Muscle layer of duodenum (tissue), 2 donors: ENCODE results near the gene KTN1.

Experiments
- H3K27ac ChIP-seq: one replicate; pipeline ENCODE4 v1.7.0; 2013; ENCODE audit warnings: mild to moderate bottlenecking, low read length
- H3K27me3 ChIP-seq: one replicate; pipeline ENCODE4 v1.7.0; 2013; ENCODE audit warnings: low read depth, mild to moderate bottlenecking, control low read depth, low read length
- H3K36me3 ChIP-seq, 2 donors: one replicate each; pipeline ENCODE4 v1.7.0; 2013; ENCODE audit warnings: low read length in 2 of 2, control low read depth in 1 of 2, mild to moderate bottlenecking in 1 of 2; ENCODE audit not compliant: insufficient read depth in 2 of 2, control insufficient read depth in 1 of 2
- H3K4me1 ChIP-seq, 2 donors: one replicate each; pipeline ENCODE4 v1.7.0; 2013; ENCODE audit warnings: low read length in 2 of 2, mild to moderate bottlenecking in 2 of 2, control low read depth in 1 of 2, moderate library complexity in 1 of 2; ENCODE audit not compliant: insufficient read depth in 2 of 2, control insufficient read depth in 1 of 2
- H3K4me3 ChIP-seq, 2 donors: one replicate each; pipeline ENCODE4 v1.7.0; 2013; ENCODE audit warnings: low read length in 2 of 2, low read depth in 1 of 2, mild to moderate bottlenecking in 1 of 2
- H3K9me3 ChIP-seq, 2 donors: one replicate each; pipeline ENCODE4 v1.7.0; 2013; ENCODE audit warnings: low read length in 2 of 2, control low read depth in 1 of 2, mild to moderate bottlenecking in 1 of 2; ENCODE audit not compliant: control insufficient read depth in 1 of 2
- donor health status: healthy.

KTN1 gene

GRCh38 chr14:55593698-55594097, 13.7 kb downstream of the KTN1 start:
- Histone ChIP-seq H3K4me1 (peaks cover 0 to 12% of the 10 kb centered on the region in 2 donors), H3K27me3 (no peaks in the 10 kb centered on the region), H3K36me3 (no peaks in the 10 kb centered on the region), H3K27ac (no peak overlapping the region), H3K4me3 (no peak overlapping the region), H3K9me3 (no peaks in the 10 kb centered on the region)

GRCh38 chr14:55599250-55599879, 19.4 kb downstream of the KTN1 start:
- H3K27ac ChIP-seq = no peak overlapping the region
- H3K36me3 ChIP-seq = no peaks in the 10 kb centered on the region
- H3K4me1 ChIP-seq = peaks cover 0 to 23% of the 10 kb centered on the region in 2 donors
- no peaks in the 10 kb centered on the region for H3K27me3 ChIP-seq
- no peak overlapping the region for H3K4me3 ChIP-seq
- H3K9me3 ChIP-seq = no peaks in the 10 kb centered on the region

GRCh38 chr14:55600784-55601561, 21.0 kb downstream of the KTN1 start:
- H3K9me3 ChIP-seq = no peaks in the 10 kb centered on the region
- H3K27ac ChIP-seq = no peak overlapping the region
- H3K4me1 ChIP-seq = peaks cover 0 to 36% of the 10 kb centered on the region in 2 donors
- H3K27me3 ChIP-seq = no peaks in the 10 kb centered on the region
- H3K36me3 ChIP-seq = no peaks in the 10 kb centered on the region
- no peak overlapping the region for H3K4me3 ChIP-seq

- Histone ChIP-seq H3K27ac (no peak overlapping the region), H3K36me3 (no peaks in the 10 kb centered on the region), H3K4me3 (no peak overlapping the region), H3K4me1 (peaks cover 0 to 36% of the 10 kb centered on the region in 2 donors), H3K27me3 (no peaks in the 10 kb centered on the region), H3K9me3 (no peaks in the 10 kb centered on the region)
These were observed 23.5 kb downstream of the KTN1 start for GRCh38 chr14:55603401-55603953.

GRCh38 chr14:55604488-55604887, 24.5 kb downstream of the KTN1 start:
- no peaks in the 10 kb centered on the region for H3K9me3 ChIP-seq
- H3K4me1 ChIP-seq = peaks cover 0 to 39% of the 10 kb centered on the region in 2 donors

GRCh38 chr14:55604900-55605418, 25.0 kb downstream of the KTN1 start:
- no peaks in the 10 kb centered on the region for H3K9me3 ChIP-seq
- no peaks in the 10 kb centered on the region for H3K27me3 ChIP-seq
- no peak overlapping the region for H3K4me3 ChIP-seq
- H3K27ac ChIP-seq = no peak overlapping the region
- H3K36me3 ChIP-seq = no peaks in the 10 kb centered on the region
- H3K4me1 ChIP-seq = peaks cover 0 to 41% of the 10 kb centered on the region in 2 donors

More at GRCh38 chr14:55604488-55604887, 24.5 kb downstream of the KTN1 start:
- H3K27ac ChIP-seq = no peak overlapping the region
- H3K4me3 ChIP-seq = no peak overlapping the region
- H3K27me3 ChIP-seq = no peaks in the 10 kb centered on the region
- no peaks in the 10 kb centered on the region for H3K36me3 ChIP-seq

GRCh38 chr14:55605793-55606192, 25.8 kb downstream of the KTN1 start:
- Histone ChIP-seq H3K27me3 (no peaks in the 10 kb centered on the region), H3K36me3 (no peaks in the 10 kb centered on the region), H3K9me3 (no peaks in the 10 kb centered on the region), H3K27ac (no peak overlapping the region), H3K4me1 (peaks cover 0 to 44% of the 10 kb centered on the region in 2 donors), H3K4me3 (no peak overlapping the region)

GRCh38 chr14:55607386-55607785, 27.4 kb downstream of the KTN1 start:
- H3K9me3 ChIP-seq = no peaks in the 10 kb centered on the region
- H3K36me3 ChIP-seq = no peaks in the 10 kb centered on the region
- H3K4me1 ChIP-seq = peaks cover 0 to 32% of the 10 kb centered on the region in 2 donors
- H3K4me3 ChIP-seq = no peak overlapping the region
- H3K27me3 ChIP-seq = no peaks in the 10 kb centered on the region
- no peak overlapping the region for H3K27ac ChIP-seq

GRCh38 chr14:55609681-55610080, 29.7 kb downstream of the KTN1 start:
- H3K27me3 ChIP-seq = no peaks in the 10 kb centered on the region
- no peak overlapping the region for H3K27ac ChIP-seq
- no peaks in the 10 kb centered on the region for H3K36me3 ChIP-seq
- no peaks in the 10 kb centered on the region for H3K9me3 ChIP-seq
- H3K4me1 ChIP-seq = peaks cover 0 to 20% of the 10 kb centered on the region in 2 donors
- no peak overlapping the region for H3K4me3 ChIP-seq

GRCh38 chr14:55610713-55611370, 30.8 kb downstream of the KTN1 start:
- Histone ChIP-seq H3K4me1 (peaks cover 0 to 12% of the 10 kb centered on the region in 2 donors), H3K27me3 (no peaks in the 10 kb centered on the region), H3K27ac (no peak overlapping the region), H3K4me3 (no peak overlapping the region), H3K9me3 (no peaks in the 10 kb centered on the region), H3K36me3 (no peaks in the 10 kb centered on the region)

- no peak overlapping the region for H3K27ac ChIP-seq
- no peaks in the 10 kb centered on the region for H3K9me3 ChIP-seq
- H3K36me3 ChIP-seq = peaks cover 0 to 5% of the 10 kb centered on the region in 2 donors
- peaks cover 0 to 11% of the 10 kb centered on the region in 2 donors for H3K4me1 ChIP-seq
- no peak overlapping the region for H3K4me3 ChIP-seq
- H3K27me3 ChIP-seq = no peaks in the 10 kb centered on the region
These were observed 31.9 kb downstream of the KTN1 start for GRCh38 chr14:55611859-55612258.
